GM19324 (cell line): ENCODE data around the gene FLNC.

ENCODE experiments used
- ATAC-seq: cut with Tn5 transposase; IDR thresholded peaks from one replicate; pipeline ENCODE4 v1.9.1; 2021; ENCODE audit warnings: mild to moderate bottlenecking, moderate library complexity; ENCODE audit not compliant: unreplicated experiment, low FRiP score

FLNC gene

GRCh38 chr7:128906001-128906765 lies 76.0 kb downstream of the FLNC start:
- ATAC-seq, result no peak

GRCh38 chr7:128906766-128907559 lies 76.8 kb downstream of the FLNC start:
- no peak for ATAC-seq
